Body of pancreas (tissue), 4 donors: ENCODE results near the gene FKBP7.

ENCODE experiments used
- POLR2A ChIP-seq, 3 donors: fragments of 450-650 bp; IDR thresholded peaks; one replicate each; pipeline ENCODE4 v1.6.1; 2016; ENCODE audit warnings: antibody characterized with exemption in 3 of 3, mild to moderate bottlenecking in 2 of 3
- TF ChIP-seq, protein P1 (sequence below), 7 experiments: fragments of 450-650 bp in 4 of 7; fragments of 200-600 bp in 3 of 7; sonication (generic) in 3 of 7; IDR thresholded peaks; one replicate each; pipeline ENCODE4 v1.5.1; 2016 to 2019; ENCODE audit warnings: antibody characterized with exemption in 7 of 7

DNA sequence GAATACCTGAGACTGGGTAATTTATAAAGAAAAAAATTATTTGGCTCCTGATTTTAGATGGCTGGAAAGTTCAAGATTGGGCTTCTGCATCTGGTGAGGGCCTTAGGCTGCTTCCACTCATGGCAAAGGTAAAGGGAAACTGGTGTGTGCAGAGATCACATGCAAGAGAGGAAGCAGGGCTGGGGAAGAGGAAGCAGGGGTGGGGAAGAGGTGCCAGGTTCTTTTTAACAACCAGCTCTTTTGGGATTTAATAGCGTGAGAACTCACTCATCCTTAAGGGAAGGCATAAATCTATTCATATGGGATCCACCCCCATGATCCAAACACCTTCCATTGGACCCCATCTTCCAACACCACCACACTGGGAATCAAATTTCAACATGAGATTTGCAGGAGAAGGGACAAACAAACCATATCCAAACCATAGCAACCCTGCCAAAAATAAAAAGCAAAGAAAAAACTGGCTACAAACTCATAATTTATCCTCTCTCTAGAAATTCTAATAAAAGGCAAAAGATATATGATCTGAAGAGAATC, 57.9 kb downstream of the FKBP7 start:
- TF ChIP-seq POLR2A (IDR thresholded peaks at IDR 0.05) = no peak
- TF ChIP-seq, protein P1, sequence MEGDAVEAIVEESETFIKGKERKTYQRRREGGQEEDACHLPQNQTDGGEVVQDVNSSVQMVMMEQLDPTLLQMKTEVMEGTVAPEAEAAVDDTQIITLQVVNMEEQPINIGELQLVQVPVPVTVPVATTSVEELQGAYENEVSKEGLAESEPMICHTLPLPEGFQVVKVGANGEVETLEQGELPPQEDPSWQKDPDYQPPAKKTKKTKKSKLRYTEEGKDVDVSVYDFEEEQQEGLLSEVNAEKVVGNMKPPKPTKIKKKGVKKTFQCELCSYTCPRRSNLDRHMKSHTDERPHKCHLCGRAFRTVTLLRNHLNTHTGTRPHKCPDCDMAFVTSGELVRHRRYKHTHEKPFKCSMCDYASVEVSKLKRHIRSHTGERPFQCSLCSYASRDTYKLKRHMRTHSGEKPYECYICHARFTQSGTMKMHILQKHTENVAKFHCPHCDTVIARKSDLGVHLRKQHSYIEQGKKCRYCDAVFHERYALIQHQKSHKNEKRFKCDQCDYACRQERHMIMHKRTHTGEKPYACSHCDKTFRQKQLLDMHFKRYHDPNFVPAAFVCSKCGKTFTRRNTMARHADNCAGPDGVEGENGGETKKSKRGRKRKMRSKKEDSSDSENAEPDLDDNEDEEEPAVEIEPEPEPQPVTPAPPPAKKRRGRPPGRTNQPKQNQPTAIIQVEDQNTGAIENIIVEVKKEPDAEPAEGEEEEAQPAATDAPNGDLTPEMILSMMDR (IDR thresholded peaks at IDR 0.05) = no peak
